Measurements from ENCODE around the gene COX7B2. TPM values are rescaled to one million over a fixed set of nuclear protein-coding genes. Genes with fewer than 3 reads are reported as not detected.

COX7B2 gene
- total and polyA plus RNA-seq, 9 of the 15 experiments (the other 6 are each of a cell fraction or from before 2014, with no cell fraction given): 0.33 to 3.5 (median 0.67) TPM; not detected in 3

DNA sequence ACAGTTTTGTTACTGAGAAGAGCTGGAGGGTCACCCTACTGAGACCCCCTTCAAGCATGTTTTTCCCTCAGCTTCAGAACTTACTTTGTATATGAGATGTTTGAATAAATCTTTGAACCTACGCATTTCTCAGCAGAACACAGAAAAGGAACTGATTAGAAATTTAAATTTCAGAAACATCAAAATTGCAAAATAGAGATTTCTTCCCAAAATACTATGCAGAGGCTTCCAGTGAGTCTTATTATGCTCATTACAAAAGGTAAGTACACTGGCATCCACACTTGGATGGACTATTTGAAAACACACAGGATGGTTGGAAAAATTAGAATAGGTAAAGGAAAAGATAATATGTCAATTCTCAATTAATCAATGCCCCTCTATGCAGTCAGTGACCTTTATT lies 91.2 kb downstream of the COX7B2 start:
- DNase-seq (ENCODE audit: extremely low read depth in 1 of 4, low spot score in 3 of 4) (no peak), FAIRE-seq (no peak), ATAC-seq (no peak)
- Histone ChIP-seq H3K27me3 (ENCODE audit: control insufficient read depth in 2 of 2, insufficient read depth in 2 of 2, low read length in 2 of 2) (no peaks in the 10 kb centered on the region), H3K36me3 (ENCODE audit: control insufficient read depth, insufficient read depth, low read length) (no peaks in the 10 kb centered on the region), H4K20me1 (replicated peaks; ENCODE audit: control insufficient read depth, insufficient read depth, low read length) (no peaks in the 10 kb centered on the region), H3K27ac (ENCODE audit: extremely low read depth, low read depth, low read length) (no peak overlapping the region), H2AFZ (ENCODE audit: low read depth, low read length) (no peak overlapping the region), H3K9me3 (replicated peaks; ENCODE audit: control insufficient read depth, insufficient read depth, low read depth, low read length) (no peaks in the 10 kb centered on the region), H3K4me3 (no peak overlapping the region), H3K4me1 (replicated peaks in 1 of 2; ENCODE audit: control insufficient read depth in 2 of 2, insufficient read depth in 2 of 2, low read length in 2 of 2) (no peaks in the 10 kb centered on the region), H3K9me1 (ENCODE audit: control insufficient read depth, insufficient read depth, low read length) (no peaks in the 10 kb centered on the region), H3K9ac (ENCODE audit: insufficient read depth in 1 of 2, low read depth in 2 of 2, low read length in 2 of 2) (no peak overlapping the region), H3K79me2 (ENCODE audit: control insufficient read depth, insufficient read depth, low read length) (no peaks in the 10 kb centered on the region), H3K4me2 (ENCODE audit: insufficient read depth, low read length) (no peak overlapping the region)
- no TSS peak for BruUV-seq (replicated peaks)
- TF ChIP-seq BCLAF1 (IDR thresholded peaks at IDR 0.05; ENCODE audit: borderline replicate concordance in 1 of 2, control insufficient read depth in 1 of 2, low read depth in 2 of 2, low read length in 1 of 2) (no peak), ZNF274 (IDR thresholded peaks at IDR 0.05; ENCODE audit: borderline replicate concordance, low read depth, low read length) (no peak), ZNF384 (IDR thresholded peaks at IDR 0.05; ENCODE audit: low read depth, low read length) (no peak), ZNF444 (CRISPR knock-in tag; IDR thresholded peaks at IDR 0.05) (no peak), HDAC3 (IDR thresholded peaks at IDR 0.05; ENCODE audit: borderline replicate concordance, partially characterized antibody) (no peak)
- TF ChIP-seq, protein P1, sequence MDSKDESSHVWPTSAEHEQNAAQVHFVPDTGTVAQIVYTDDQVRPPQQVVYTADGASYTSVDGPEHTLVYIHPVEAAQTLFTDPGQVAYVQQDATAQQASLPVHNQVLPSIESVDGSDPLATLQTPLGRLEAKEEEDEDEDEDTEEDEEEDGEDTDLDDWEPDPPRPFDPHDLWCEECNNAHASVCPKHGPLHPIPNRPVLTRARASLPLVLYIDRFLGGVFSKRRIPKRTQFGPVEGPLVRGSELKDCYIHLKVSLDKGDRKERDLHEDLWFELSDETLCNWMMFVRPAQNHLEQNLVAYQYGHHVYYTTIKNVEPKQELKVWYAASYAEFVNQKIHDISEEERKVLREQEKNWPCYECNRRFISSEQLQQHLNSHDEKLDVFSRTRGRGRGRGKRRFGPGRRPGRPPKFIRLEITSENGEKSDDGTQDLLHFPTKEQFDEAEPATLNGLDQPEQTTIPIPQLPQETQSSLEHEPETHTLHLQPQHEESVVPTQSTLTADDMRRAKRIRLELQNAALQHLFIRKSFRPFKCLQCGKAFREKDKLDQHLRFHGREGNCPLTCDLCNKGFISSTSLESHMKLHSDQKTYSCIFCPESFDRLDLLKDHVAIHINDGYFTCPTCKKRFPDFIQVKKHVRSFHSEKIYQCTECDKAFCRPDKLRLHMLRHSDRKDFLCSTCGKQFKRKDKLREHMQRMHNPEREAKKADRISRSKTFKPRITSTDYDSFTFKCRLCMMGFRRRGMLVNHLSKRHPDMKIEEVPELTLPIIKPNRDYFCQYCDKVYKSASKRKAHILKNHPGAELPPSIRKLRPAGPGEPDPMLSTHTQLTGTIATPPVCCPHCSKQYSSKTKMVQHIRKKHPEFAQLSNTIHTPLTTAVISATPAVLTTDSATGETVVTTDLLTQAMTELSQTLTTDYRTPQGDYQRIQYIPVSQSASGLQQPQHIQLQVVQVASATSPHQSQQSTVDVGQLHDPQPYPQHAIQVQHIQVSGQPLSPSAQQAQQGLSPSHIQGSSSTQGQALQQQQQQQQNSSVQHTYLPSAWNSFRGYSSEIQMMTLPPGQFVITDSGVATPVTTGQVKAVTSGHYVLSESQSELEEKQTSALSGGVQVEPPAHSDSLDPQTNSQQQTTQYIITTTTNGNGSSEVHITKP (IDR thresholded peaks at IDR 0.05; ENCODE audit: partially characterized antibody): no peak
- in situ Hi-C loops (cut with MboI) (no loop called here), intact Hi-C loops (cut with micrococcal nuclease) (no loop called here)
- CTCF ChIA-PET (ENCODE audit: low intra/inter-chr PET ratio): no interaction called here
- 8% methylated on average over 1 of the region's 1 CpG for WGBS (ENCODE audit: insufficient coverage, low coverage, missing lambda C conversion rate)
- POLR2A ChIA-PET: no interaction called here
